C4-2B (cell line): Measurements from ENCODE around the gene FAM111A.

Experiments used
- H3K27ac ChIP-seq: fragments of 450-650 bp; 2 replicates; pipeline ENCODE4 v1.5.1; 2017
- CTCF ChIP-seq: fragments of 450-650 bp; conservative IDR thresholded peaks from 2 replicates; pipeline ENCODE4 v1.5.1; 2017; ENCODE audit warnings: mild to moderate bottlenecking
- ZFX ChIP-seq: fragments of 450-650 bp; IDR thresholded peaks from 2 replicates; pipeline ENCODE4 v1.6.1; 2017

The FAM111A gene

GRCh38 chr11:59183771-59184170, 41.1 kb downstream of the FAM111A start:
- TF ChIP-seq CTCF (no peak), ZFX (no peak)
- H3K27ac ChIP-seq, result no peak overlapping the region

GRCh38 chr11:59184691-59185339, 42.2 kb downstream of the FAM111A start:
- TF ChIP-seq CTCF, result no peak
- TF ChIP-seq ZFX, result no peak
- no peak overlapping the region for H3K27ac ChIP-seq

- TF ChIP-seq ZFX, result no peak
- no peak for TF ChIP-seq CTCF
- no peak overlapping the region for H3K27ac ChIP-seq
Measured at GRCh38 chr11:59185386-59185945, 42.8 kb downstream of the FAM111A start.

GRCh38 chr11:59186130-59186594, 43.5 kb downstream of the FAM111A start:
- peak; percentile 85 for TF ChIP-seq CTCF
- no peak for TF ChIP-seq ZFX
- no peak overlapping the region for H3K27ac ChIP-seq

- no peak overlapping the region for H3K27ac ChIP-seq
- TF ChIP-seq ZFX, result no peak
- no peak for TF ChIP-seq CTCF
Measured at GRCh38 chr11:59187035-59187434, 44.4 kb downstream of the FAM111A start.

GRCh38 chr11:59187587-59187986, 44.9 kb downstream of the FAM111A start:
- no peak overlapping the region for H3K27ac ChIP-seq
- TF ChIP-seq CTCF, result no peak
- no peak for TF ChIP-seq ZFX

GRCh38 chr11:59188954-59189353, 46.3 kb downstream of the FAM111A start:
- H3K27ac ChIP-seq, result no peak overlapping the region
- no peak for TF ChIP-seq ZFX
- no peak for TF ChIP-seq CTCF
